GM06990 (cell line): ENCODE measurements around the gene DICER1.

Source experiments
- DNase-seq: peaks from one replicate; pipeline ENCODE4 v3.0.0-alpha.2; 2011; ENCODE audit not compliant: insufficient read length; ENCODE audit errors: extremely low read depth
- H3K27me3 ChIP-seq: replicated peaks from 2 replicates; pipeline ENCODE4 v1.6.0; 2011; ENCODE audit warnings: low read length; ENCODE audit not compliant: control insufficient read depth, insufficient read depth
- H3K36me3 ChIP-seq: 2 replicates; pipeline ENCODE4 v1.5.1; 2011; ENCODE audit warnings: low read length; ENCODE audit not compliant: control insufficient read depth, insufficient read depth
- H3K4me3 ChIP-seq: replicated peaks from 2 replicates; pipeline ENCODE4 v1.5.1; 2011; ENCODE audit warnings: low read depth, mild to moderate bottlenecking, control low read depth, low read length
- CTCF ChIP-seq: IDR thresholded peaks from 2 replicates; pipeline ENCODE4 v1.5.1; 2011; ENCODE audit warnings: low read length, control low read depth, mild to moderate bottlenecking, inconsistent platforms; ENCODE audit not compliant: insufficient read depth, poor library complexity, severe bottlenecking

Gene DICER1

GRCh38 chr14:95087619-95088018 lies 69.7 kb downstream of the DICER1 start:
- H3K36me3 ChIP-seq, result no peaks in the 10 kb centered on the region
- no peaks in the 10 kb centered on the region for H3K27me3 ChIP-seq
- no peak overlapping the region for H3K4me3 ChIP-seq
- TF ChIP-seq CTCF, result no peak
- no peak for DNase-seq

DNA sequence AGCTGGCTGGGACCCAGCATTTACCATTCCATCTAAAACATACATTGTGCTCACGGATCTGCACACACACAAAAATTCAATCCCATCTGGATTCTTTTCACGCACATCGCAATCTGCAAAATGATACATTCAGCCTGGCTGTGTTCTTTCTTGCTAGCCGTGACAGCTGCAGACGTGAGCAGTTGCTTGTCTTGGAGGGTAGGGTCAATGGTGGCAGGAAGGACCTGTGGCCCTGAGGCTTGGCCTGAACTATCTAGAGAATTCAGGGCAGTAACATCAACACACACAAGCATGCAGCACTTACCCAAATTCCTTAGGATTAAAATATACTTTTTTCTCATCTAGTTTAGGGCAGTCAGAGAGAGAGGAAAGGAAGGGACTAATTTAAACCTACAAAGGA lies 72.0 kb downstream of the DICER1 start:
- H3K36me3 ChIP-seq, result no peaks in the 10 kb centered on the region
- TF ChIP-seq CTCF, result no peak

GRCh38 chr14:95078867-95079266 lies 78.5 kb downstream of the DICER1 start:
- no peak for DNase-seq
- no peak overlapping the region for H3K4me3 ChIP-seq
- no peak for TF ChIP-seq CTCF
- no peaks in the 10 kb centered on the region for H3K36me3 ChIP-seq
- no peaks in the 10 kb centered on the region; the same call in 1 of the 2 replicates for H3K27me3 ChIP-seq

More for the DNA sequence above, 72.0 kb downstream of the DICER1 start:
- no peaks in the 10 kb centered on the region for H3K27me3 ChIP-seq
- no peak for DNase-seq
- H3K4me3 ChIP-seq, result no peak overlapping the region

DNA sequence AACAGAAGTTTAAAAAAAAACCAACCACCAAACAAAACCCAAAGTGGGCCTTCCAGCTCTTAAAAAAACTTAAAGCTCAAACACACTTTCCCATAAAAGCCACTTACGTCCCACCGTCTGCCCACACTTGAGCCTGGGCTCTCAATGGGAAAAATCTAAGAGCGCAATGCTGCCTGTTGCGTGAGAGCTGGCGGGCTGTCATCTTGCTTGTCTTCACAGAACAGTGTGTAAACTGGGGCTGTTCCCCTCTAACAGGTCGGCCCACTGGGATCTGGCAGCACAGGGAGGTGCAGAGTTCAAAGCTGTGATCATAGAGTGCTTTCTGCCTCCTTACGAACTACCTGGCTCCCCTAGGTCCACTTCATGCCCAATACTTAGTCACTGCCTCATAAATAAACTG lies 80.0 kb downstream of the DICER1 start:
- no peak for DNase-seq
- no peak for TF ChIP-seq CTCF
- Histone ChIP-seq H3K27me3 (no peaks in the 10 kb centered on the region; the same call in 1 of the 2 replicates), H3K4me3 (no peak overlapping the region), H3K36me3 (no peaks in the 10 kb centered on the region)

DNA sequence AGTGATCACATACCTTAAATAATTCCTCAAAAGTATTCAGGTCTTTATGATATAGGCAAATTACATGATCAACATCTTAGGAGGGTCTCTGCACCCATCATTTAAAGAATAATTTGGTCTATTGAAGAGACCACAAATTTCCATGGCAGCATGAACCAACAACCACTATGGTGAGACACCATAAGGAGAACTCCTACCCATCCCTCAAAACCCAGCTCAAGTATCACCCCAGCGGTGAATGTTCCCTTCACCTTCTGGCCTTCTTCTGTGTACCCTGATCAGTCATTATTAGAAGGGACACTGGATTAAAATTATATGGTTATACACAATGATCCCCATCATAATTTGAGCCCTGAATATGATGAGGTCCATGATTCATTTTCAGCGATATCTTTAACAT lies 81.5 kb downstream of the DICER1 start:
- no peak overlapping the region for H3K4me3 ChIP-seq
- no peaks in the 10 kb centered on the region; the same call in 1 of the 2 replicates for H3K27me3 ChIP-seq
- TF ChIP-seq CTCF, result no peak
- DNase-seq, result no peak
- H3K36me3 ChIP-seq, result no peaks in the 10 kb centered on the region

- Histone ChIP-seq H3K4me3 (no peak overlapping the region), H3K36me3 (no peaks in the 10 kb centered on the region), H3K27me3 (no peaks in the 10 kb centered on the region; the same call in 1 of the 2 replicates)
- no peak for DNase-seq
- no peak for TF ChIP-seq CTCF
Observed at GRCh38 chr14:95073947-95074346, 83.4 kb downstream of the DICER1 start.
